GM18499 (cell line): ENCODE data around the gene GRB14.
"Not testable (repeated sequence)": the region's sequence is repeated elsewhere in the genome, so short reads cannot be mapped to it uniquely, and the experiment has no call there.

ENCODE experiments used
- ATAC-seq: cut with Tn5 transposase; IDR thresholded peaks from one replicate; pipeline ENCODE4 v1.9.1; 2021; ENCODE audit warnings: moderate number of reproducible peaks; ENCODE audit not compliant: insufficient read depth, unreplicated experiment

GRB14 gene

GRCh38 chr2:164504253-164504652 is 117.0 kb downstream of the GRB14 start:
- ATAC-seq = no peak

- ATAC-seq = no peak
Measured at GRCh38 chr2:164498836-164499235, 122.4 kb downstream of the GRB14 start.

DNA sequence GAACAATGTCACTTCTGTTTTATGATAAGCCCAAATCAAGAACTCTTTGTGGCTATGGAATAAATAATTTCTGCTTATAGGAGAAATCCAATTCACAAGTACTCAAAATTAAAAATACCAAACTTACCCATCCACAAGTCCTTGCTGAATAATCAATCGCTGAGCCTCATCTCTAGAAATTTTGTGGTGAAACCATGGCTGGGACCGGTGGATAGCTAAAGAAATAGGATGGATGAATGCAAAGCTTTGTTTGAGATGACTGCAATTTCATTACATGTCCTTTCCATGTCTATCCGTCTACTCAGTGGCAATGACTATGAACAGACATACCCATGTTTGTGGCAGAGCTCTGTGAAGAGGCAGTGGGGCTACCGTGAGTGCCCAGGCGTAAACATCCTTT is 124.4 kb downstream of the GRB14 start:
- ATAC-seq = no peak

- ATAC-seq = no peak
Measured at GRCh38 chr2:164496421-164496820, 124.9 kb downstream of the GRB14 start.

- no peak for ATAC-seq
Measured at GRCh38 chr2:164495491-164496223, 125.6 kb downstream of the GRB14 start.

GRCh38 chr2:164485541-164485940 is 135.7 kb downstream of the GRB14 start:
- ATAC-seq = no peak

DNA sequence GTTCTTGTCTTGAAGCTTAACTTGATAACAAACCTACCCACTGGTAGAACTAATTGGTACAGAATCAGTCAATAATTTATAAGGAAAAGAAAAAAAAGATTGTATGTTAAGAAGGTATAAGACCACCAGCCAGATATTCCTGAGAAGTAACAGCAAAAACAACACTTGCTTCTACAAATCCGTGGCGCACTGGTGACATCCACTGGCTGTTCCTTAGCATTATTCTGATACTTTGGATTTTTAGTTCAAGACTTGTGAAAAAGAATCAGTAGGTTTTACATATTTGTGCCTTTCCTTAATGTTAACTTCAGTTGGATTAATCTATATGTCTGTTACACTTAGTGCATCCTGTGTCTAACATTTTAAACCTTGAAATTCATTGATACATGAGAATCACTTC is 141.8 kb downstream of the GRB14 start:
- ATAC-seq = no peak

- no peak for ATAC-seq
Measured at GRCh38 chr2:164478205-164478604, 143.1 kb downstream of the GRB14 start.

- ATAC-seq = no peak
Measured at GRCh38 chr2:164474873-164475272, 146.4 kb downstream of the GRB14 start.

DNA sequence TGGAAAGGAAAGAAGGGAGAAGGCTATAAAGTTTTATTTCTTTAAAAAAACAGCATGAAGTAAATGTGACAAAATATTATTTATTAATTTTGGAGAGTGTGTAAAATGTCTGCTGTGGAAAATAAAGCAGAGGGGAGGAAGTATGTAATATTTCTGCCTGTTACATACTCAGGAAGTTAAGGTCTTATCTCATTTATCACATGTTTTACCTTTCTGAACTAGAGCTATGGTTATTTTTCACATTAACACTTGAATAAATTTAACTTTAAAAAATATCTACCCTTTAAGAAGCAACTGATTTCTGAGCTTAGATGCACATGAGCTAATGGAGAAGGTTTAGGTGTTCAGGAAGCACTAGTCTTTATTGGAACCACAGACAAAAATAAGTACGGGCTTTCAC is 148.3 kb downstream of the GRB14 start:
- no peak for ATAC-seq

- ATAC-seq = not testable (repeated sequence)
Measured at GRCh38 chr2:164465047-164465446, 156.2 kb downstream of the GRB14 start.

- ATAC-seq = no peak
Measured at GRCh38 chr2:164464376-164464775, 156.9 kb downstream of the GRB14 start.

- ATAC-seq = no peak
Measured at GRCh38 chr2:164458792-164459191, 162.5 kb downstream of the GRB14 start.

DNA sequence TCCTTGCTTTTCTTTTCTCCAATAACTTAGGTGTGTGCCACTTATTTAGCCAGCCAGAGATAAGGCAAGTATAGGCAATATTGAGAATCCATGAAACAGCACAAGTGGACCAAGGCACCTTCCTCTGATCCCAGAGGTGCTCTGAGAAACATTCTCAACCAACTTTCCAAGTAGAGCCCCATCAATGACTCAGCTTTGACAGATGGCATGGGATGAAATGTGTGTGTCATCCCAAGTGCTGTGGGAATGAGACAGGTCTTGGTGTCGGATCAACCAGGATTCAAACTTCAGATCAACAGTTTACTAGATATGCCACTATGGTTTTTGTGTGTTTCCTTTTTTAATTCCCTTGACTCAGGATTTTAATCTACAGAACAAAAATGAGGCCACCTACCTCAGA is 164.0 kb downstream of the GRB14 start:
- ATAC-seq = no peak

DNA sequence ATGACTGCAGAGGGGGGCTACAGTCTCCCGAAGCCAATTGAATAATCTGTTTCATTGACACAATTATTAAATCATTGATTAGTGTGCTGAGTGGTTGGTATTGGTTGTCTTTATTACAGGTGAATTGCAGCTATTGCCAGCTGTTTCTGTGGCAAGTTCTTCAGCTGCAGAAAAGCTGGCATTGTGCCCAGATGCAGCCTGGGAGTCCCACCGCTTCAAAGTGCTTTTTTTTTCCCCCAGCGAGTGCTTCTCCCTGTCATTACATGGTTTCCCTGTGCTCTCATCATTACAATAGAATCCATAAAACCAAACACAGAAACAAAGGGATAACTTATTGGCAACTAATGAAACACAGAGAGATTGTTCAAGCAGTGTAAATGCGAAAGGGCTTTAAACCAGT is 164.7 kb downstream of the GRB14 start:
- no peak for ATAC-seq

- ATAC-seq = no peak
Measured at GRCh38 chr2:164453656-164454305, 167.5 kb downstream of the GRB14 start.

DNA sequence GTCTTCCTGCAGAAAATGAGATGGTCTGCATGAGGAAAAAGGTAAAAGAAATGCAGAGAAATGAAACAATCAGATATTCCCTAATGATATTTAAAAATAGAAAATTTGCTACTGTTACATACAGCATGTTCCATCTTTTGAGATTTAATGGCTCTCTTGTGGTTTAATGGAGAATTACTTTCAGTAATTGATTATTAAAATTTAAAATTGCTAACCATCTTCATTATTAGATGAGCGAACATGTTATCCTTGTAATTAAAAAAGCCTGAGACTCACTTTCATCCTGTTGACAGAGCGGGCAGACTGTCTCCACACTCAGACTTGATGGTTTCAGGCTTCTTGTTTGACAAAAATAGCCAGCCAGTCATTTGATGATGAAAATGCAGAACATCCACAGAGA is 171.0 kb downstream of the GRB14 start:
- no peak for ATAC-seq

- ATAC-seq = no peak
Measured at GRCh38 chr2:164449706-164450105, 171.6 kb downstream of the GRB14 start.

- ATAC-seq = no peak
Measured at GRCh38 chr2:164447660-164448059, 173.6 kb downstream of the GRB14 start.
